ENCODE data around the gene BPIFB1.

GRCh38 chr20:33313686-33314314, 30.8 kb downstream of the BPIFB1 start:
- TF ChIP-seq FOXJ3 (CRISPR knock-in tag; IDR thresholded peaks at IDR 0.05; ENCODE audit: borderline replicate concordance) (no peak), CTCF (CRISPR knock-in tag; IDR thresholded peaks at IDR 0.05) (no peak), TMF1 (CRISPR knock-in tag; IDR thresholded peaks at IDR 0.05; ENCODE audit: low read depth) (no peak), ZNF318 (CRISPR knock-in tag; IDR thresholded peaks at IDR 0.05) (no peak), CEBPB (IDR thresholded peaks at IDR 0.05; ENCODE audit: borderline replicate concordance, low read depth, low read length) (no peak), HDAC1 (CRISPR knock-in tag; IDR thresholded peaks at IDR 0.05) (no peak), JUND (CRISPR knock-in tag; IDR thresholded peaks at IDR 0.05) (no peak), MIER3 (CRISPR knock-in tag; IDR thresholded peaks at IDR 0.05; ENCODE audit: borderline replicate concordance) (no peak), SP1 (IDR thresholded peaks at IDR 0.05) (no peak), SP1 (CRISPR knock-in tag; IDR thresholded peaks at IDR 0.05) (no peak), SMC3 (IDR thresholded peaks at IDR 0.05; ENCODE audit: low read length) (no peak), SIN3A (IDR thresholded peaks at IDR 0.05; ENCODE audit: borderline replicate concordance, low read depth, low read length) (no peak), POLR2AphosphoS5 (IDR thresholded peaks at IDR 0.05; ENCODE audit: low read depth, low read length) (no peak), ZEB1 (IDR thresholded peaks at IDR 0.05; ENCODE audit: insufficient replicate concordance, low read depth) (no peak)

Measured in HepG2 (cell line).